ENCODE measurements around the gene CADPS. TPM values are rescaled to one million over a fixed set of nuclear protein-coding genes. Genes with fewer than 3 reads are reported as not detected.
A peak's percentile ranks its signal among the peaks of the same experiment; 100 is the strongest.

The CADPS gene
- total RNA-seq, 1 experiment from 2014 or later = 5.2 TPM

DNA sequence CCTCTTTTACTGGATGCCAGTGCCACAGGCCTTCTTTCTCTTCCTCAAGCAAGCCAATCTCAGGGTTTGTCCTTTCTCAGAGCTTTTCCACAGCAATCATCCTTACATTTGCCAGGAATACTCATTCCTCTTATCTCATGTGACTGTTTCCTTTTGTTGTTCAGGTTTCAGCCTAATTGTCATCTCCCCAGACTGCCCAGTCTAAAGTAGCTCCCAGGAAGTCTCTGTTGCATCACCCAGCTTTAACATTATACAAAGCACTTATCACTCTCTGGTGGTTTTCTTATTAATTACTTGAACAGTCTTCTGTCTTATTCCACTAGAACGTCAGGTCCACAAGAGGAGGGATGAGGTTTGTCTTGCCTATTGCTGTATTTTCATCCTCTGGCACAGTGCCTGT is 65.8 kb downstream of the CADPS start:
- no peaks in the 10 kb centered on the region for H3K27me3 ChIP-seq (ENCODE audit: control insufficient read depth, insufficient read depth, low read length)
- H3K36me3 ChIP-seq (replicated peaks; ENCODE audit: control insufficient read depth, insufficient read depth, low read length) = no peaks in the 10 kb centered on the region
- no peak overlapping the region for H3K4me3 ChIP-seq (ENCODE audit: insufficient read depth, low read depth, low read length)
- no peak for DNase-seq

DNA sequence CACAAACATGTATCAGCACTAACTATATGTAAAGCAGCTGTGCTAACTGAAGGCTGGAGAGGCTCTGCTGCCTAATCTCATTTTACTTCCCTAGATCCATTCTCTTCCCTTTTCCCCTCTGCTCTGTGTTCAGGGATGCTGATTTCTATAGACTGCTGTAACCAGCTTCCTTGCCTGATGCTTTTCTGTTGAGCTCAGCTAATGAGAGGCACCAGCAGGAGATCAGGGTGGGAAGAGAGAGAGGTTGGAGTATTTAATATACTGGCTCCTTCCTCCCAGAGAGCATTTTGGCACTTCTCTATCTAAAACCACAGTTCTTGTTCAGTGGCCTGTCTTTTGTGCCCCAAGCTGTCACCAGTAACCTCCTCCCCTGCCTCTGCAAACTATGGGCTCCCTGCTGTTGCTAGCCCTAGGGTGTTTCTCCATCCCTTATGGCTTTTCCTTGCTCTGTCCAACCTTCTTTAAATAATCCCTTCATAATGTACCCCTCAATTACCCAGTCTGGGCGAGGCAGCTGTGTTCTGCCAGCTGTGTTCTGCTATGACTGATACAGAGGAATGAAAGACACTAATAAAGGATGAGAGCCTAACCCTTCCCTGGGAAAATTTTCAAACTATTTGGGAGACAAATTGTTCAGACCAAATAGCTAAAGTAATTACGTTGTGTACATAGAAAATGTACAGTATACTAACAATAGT is 69.5 kb downstream of the CADPS start:
- Histone ChIP-seq H3K4me3 (ENCODE audit: insufficient read depth, low read depth, low read length) (no peak overlapping the region), H3K36me3 (replicated peaks; ENCODE audit: control insufficient read depth, insufficient read depth, low read length) (no peaks in the 10 kb centered on the region), H3K27me3 (ENCODE audit: control insufficient read depth, insufficient read depth, low read length) (no peaks in the 10 kb centered on the region)
- DNase-seq = no peak

DNA sequence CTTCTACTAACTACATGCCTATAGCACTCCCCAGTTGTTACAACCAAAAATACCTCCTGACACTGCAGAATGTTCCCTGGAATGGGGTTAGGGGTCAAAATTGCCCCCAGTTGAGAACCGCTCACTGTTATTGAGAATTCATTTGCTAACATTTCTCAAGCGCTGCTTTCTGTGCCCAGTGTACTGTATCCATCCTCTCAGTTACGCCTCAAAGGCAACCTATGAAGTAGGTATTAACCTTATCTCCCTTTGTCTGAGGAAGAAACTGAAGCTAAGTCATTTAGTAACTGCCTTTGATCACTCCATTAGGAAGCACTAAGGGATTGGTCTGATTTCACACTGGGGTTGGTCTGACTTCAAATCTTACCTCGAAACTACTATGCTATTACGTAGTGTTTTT is 70.1 kb downstream of the CADPS start:
- H3K4me3 ChIP-seq (ENCODE audit: insufficient read depth, low read depth, low read length) = no peak overlapping the region
- no peaks in the 10 kb centered on the region for H3K27me3 ChIP-seq (ENCODE audit: control insufficient read depth, insufficient read depth, low read length)
- DNase-seq = no peak
- no peaks in the 10 kb centered on the region for H3K36me3 ChIP-seq (replicated peaks; ENCODE audit: control insufficient read depth, insufficient read depth, low read length)

- no peak for DNase-seq
- Histone ChIP-seq H3K36me3 (replicated peaks; ENCODE audit: control insufficient read depth, insufficient read depth, low read length) (no peaks in the 10 kb centered on the region), H3K4me3 (ENCODE audit: insufficient read depth, low read depth, low read length) (no peak overlapping the region), H3K27me3 (ENCODE audit: control insufficient read depth, insufficient read depth, low read length) (no peaks in the 10 kb centered on the region)
Measured at GRCh38 chr3:62803276-62803675, 71.9 kb downstream of the CADPS start.

DNA sequence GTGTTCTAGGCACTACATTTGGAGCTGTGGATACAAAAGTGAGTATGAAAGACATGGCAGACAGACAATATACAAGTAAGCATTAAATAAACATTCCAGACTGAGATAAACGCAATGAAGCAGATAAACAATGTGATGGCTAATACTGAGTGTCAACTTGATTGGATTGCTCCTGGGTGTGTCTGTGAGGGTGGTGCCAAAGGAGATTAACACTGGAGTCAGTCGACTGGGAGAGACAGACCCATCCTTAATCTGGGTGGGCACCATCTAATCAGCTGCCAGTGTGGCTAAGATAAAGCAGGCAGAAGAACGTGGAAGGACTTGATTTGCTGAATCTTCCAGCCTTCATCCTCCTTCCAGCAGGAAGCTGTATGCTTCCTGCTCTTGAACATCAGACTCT is 77.2 kb downstream of the CADPS start:
- no peaks in the 10 kb centered on the region for H3K27me3 ChIP-seq (ENCODE audit: control insufficient read depth, insufficient read depth, low read length)
- no peak for DNase-seq
- no peak overlapping the region for H3K4me3 ChIP-seq (ENCODE audit: insufficient read depth, low read depth, low read length)
- H3K36me3 ChIP-seq (replicated peaks; ENCODE audit: control insufficient read depth, insufficient read depth, low read length) = no peaks in the 10 kb centered on the region

DNA sequence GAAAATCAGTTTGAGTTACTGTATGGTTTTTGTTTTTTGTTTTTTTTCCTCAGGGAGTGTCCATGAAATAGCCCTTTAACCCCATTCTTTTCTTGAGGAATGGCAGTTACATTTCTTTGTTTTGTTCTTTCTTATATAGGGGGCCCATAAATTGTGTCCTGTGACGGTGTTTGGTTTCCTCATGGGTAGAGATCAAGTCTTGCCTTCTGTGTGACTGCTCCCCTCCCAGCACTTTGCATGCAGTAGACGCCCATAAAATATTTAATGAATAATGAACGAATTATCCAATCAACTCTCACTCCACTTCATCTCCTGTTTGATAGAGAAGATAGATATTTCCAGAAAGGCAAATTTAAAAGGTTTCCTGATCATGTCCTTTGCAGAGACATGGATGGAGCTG is 78.1 kb downstream of the CADPS start:
- Histone ChIP-seq H3K27me3 (ENCODE audit: control insufficient read depth, insufficient read depth, low read length) (no peaks in the 10 kb centered on the region), H3K36me3 (replicated peaks; ENCODE audit: control insufficient read depth, insufficient read depth, low read length) (no peaks in the 10 kb centered on the region), H3K4me3 (ENCODE audit: insufficient read depth, low read depth, low read length) (no peak overlapping the region)
- no peak for DNase-seq

DNA sequence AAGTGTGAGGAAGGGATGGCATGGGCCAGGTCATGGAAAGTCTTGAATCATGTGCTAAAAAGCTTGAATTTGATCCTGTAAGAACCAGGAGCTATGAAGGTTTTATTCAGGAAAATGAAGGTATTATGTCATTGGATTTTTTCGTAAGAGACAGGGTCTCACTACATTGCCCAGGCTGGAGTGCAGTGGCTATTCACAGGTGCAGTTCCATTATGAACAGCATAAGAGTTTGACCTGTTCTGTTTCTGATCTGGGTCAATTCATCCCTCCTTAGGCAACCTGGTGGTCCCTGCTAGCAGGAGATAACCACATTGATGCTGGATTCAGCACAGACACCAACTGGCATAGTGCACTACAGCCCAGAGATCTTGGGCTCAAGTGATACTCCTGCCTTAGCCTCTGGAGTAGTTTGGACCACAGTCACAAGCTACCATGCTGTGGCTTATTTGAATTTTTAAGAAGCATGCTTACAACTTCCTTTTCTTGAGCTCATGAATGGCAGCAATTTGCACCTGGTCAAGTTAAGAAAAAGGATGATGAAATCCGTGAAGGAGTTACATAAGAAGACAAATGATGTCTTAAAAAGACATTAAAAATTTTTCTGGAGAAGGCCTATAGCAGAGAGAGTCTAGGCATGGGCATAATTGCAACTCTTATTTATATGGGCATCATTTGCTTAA is 79.1 kb downstream of the CADPS start:
- Histone ChIP-seq H3K4me3 (ENCODE audit: insufficient read depth, low read depth, low read length) (no peak overlapping the region), H3K36me3 (replicated peaks; ENCODE audit: control insufficient read depth, insufficient read depth, low read length) (no peaks in the 10 kb centered on the region), H3K27me3 (ENCODE audit: control insufficient read depth, insufficient read depth, low read length) (no peaks in the 10 kb centered on the region)
- no peak for DNase-seq

DNA sequence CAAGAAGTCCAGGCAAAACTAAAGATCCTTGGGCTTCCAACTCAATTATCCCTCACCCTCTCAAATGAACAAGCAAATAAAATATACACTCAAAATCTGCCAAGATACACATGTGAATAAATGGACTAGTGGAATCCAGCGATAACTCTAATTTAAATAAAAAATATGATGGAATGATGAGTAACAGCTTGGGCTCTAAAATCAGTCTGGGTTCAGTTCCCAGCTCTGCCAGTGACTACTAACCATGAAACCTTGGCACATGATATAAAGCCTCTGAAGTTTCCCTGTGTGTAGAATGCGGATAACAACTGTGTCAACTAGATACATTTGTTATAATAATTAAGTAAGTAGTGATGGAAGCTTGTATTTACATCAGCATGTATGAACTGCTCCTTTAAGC is 81.3 kb downstream of the CADPS start:
- no peak for DNase-seq
- Histone ChIP-seq H3K27me3 (ENCODE audit: control insufficient read depth, insufficient read depth, low read length) (no peaks in the 10 kb centered on the region), H3K36me3 (replicated peaks; ENCODE audit: control insufficient read depth, insufficient read depth, low read length) (no peaks in the 10 kb centered on the region), H3K4me3 (ENCODE audit: insufficient read depth, low read depth, low read length) (no peak overlapping the region)

DNA sequence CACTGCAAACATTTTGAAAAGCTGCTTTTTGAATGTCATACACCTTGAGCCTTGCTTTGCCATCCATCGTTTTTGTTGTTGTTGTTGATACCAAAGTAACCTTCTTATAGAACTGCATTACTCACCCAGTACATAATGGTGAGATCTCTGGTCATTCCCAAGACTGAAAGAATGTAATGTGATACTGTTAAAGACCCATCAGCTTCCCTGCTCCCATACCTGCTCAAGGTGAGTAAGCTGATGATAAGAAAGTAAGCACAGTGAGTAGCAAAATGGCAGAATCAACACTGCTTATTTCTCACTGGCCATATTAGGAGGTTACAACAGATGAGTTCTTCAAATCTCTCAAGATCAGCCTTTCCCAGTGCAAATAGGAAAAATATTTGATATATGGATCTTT is 89.8 kb downstream of the CADPS start:
- DNase-seq = peak; percentile 7
- no peaks in the 10 kb centered on the region for H3K36me3 ChIP-seq (replicated peaks; ENCODE audit: control insufficient read depth, insufficient read depth, low read length)
- H3K27me3 ChIP-seq (ENCODE audit: control insufficient read depth, insufficient read depth, low read length) = no peaks in the 10 kb centered on the region
- H3K4me3 ChIP-seq (ENCODE audit: insufficient read depth, low read depth, low read length) = no peak overlapping the region

DNA sequence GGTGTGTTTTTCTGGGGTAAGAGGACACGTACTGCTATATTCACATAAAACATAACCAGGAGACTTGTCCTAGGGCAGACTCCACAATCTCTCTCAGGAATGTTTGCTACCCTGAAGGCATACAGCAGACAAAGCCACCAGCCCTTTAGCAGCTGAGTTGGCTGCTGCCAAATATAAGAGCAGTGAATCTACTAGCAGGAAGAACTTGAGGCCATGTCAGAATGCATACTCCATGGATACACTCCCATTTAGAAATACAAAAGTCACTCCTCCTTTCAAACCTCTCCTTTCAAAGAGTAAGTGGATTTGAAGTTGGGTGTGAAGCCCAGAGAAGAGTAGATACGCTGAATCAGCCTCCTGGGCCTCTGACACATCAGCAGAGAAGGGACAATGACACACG is 94.1 kb downstream of the CADPS start:
- Histone ChIP-seq H3K36me3 (replicated peaks; ENCODE audit: control insufficient read depth, insufficient read depth, low read length) (no peaks in the 10 kb centered on the region), H3K4me3 (ENCODE audit: insufficient read depth, low read depth, low read length) (no peak overlapping the region), H3K27me3 (ENCODE audit: control insufficient read depth, insufficient read depth, low read length) (no peaks in the 10 kb centered on the region)
- no peak for DNase-seq

GRCh38 chr3:62777674-62778073 is 97.5 kb downstream of the CADPS start:
- Histone ChIP-seq H3K4me3 (ENCODE audit: insufficient read depth, low read depth, low read length) (no peak overlapping the region), H3K36me3 (replicated peaks; ENCODE audit: control insufficient read depth, insufficient read depth, low read length) (no peaks in the 10 kb centered on the region), H3K27me3 (ENCODE audit: control insufficient read depth, insufficient read depth, low read length) (no peaks in the 10 kb centered on the region)
- DNase-seq = no peak

GRCh38 chr3:62777130-62777529 is 98.1 kb downstream of the CADPS start:
- no peak for DNase-seq
- H3K4me3 ChIP-seq (ENCODE audit: insufficient read depth, low read depth, low read length) = no peak overlapping the region
- H3K27me3 ChIP-seq (ENCODE audit: control insufficient read depth, insufficient read depth, low read length) = no peaks in the 10 kb centered on the region
- H3K36me3 ChIP-seq (replicated peaks; ENCODE audit: control insufficient read depth, insufficient read depth, low read length) = no peaks in the 10 kb centered on the region

DNA sequence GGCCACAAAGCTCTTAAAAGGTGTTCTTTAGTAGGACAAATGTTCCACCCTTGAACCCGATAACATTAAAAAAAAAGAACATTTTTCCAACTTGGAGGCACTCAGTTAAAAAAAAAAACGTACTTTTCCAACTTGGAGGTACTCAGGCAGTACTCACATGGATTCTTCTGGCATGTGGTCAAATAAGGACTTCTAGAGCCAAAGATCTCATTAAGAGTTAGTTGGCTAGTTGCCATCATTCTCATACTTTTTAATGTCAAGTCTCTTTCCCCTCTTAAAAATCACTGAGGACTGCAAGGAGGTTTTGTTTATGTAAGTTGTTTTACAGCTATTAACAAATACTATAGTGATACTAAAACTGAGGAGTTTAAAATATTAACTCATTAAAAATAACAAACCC is 101.0 kb downstream of the CADPS start:
- Histone ChIP-seq H3K36me3 (replicated peaks; ENCODE audit: control insufficient read depth, insufficient read depth, low read length) (no peaks in the 10 kb centered on the region), H3K27me3 (ENCODE audit: control insufficient read depth, insufficient read depth, low read length) (no peaks in the 10 kb centered on the region), H3K4me3 (ENCODE audit: insufficient read depth, low read depth, low read length) (no peak overlapping the region)
- DNase-seq = no peak

- no peak overlapping the region for H3K4me3 ChIP-seq (ENCODE audit: insufficient read depth, low read depth, low read length)
Measured at GRCh38 chr3:62771331-62772072, 103.7 kb downstream of the CADPS start.

DNA sequence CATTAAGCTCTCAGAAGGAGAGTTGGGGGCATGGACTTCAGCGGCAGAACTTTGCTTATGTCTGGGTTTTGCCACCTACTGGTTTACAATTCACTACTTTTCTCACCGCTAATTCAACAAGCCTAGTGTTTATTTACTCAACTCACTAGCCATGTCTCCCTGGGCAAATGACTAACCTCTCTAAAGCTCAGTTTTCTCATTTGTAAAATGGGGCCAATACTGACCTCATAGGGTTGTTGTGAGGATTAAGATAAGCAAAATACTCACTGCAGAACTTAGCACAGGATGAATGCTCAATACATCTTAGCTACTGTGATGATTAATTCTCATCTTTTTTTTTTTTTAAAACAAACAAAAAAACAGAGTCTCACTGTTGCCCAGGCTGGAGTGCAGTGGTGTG is 106.3 kb downstream of the CADPS start:
- Histone ChIP-seq H3K4me3 (ENCODE audit: insufficient read depth, low read depth, low read length) (no peak overlapping the region), H3K27me3 (ENCODE audit: control insufficient read depth, insufficient read depth, low read length) (no peaks in the 10 kb centered on the region), H3K36me3 (replicated peaks; ENCODE audit: control insufficient read depth, insufficient read depth, low read length) (no peaks in the 10 kb centered on the region)
- DNase-seq = no peak

More at GRCh38 chr3:62771331-62772072, 103.7 kb downstream of the CADPS start:
- no peak for DNase-seq
- Histone ChIP-seq H3K27me3 (ENCODE audit: control insufficient read depth, insufficient read depth, low read length) (no peaks in the 10 kb centered on the region), H3K36me3 (replicated peaks; ENCODE audit: control insufficient read depth, insufficient read depth, low read length) (no peaks in the 10 kb centered on the region)

Measured in H7 (cell line).